ENCODE measurements around the gene CLHC1.

Gene CLHC1

DNA sequence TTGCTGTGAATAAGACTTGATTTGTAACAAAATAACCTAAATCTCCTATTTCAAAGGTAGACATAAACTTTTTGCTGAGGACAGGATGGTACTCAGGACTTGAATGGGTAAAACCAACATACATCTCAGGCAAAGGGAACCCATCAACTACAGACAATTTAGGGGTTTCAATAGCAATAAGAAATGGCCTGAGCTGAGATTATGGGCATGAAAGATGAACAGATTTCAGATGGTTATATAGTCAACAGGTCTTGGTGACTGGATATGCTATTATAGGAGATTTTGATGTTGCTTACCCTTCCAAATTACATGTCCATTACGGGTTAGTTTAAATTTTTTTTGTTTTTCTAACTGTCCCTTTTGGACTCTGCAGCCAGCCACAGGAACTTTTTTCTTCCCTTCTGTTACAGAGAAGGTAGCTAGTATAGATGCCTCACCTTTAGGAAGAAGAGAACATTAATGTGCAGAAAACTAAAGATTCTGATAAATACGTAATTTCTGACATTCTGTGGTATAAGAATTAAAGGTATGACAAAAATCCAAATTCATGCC, 5.0 kb upstream of the CLHC1 start:
- no peak for TF ChIP-seq EZH2 (IDR thresholded peaks at IDR 0.05; ENCODE audit: borderline replicate concordance, low read depth, low read length, severe bottlenecking)
- TF ChIP-seq, protein P1, sequence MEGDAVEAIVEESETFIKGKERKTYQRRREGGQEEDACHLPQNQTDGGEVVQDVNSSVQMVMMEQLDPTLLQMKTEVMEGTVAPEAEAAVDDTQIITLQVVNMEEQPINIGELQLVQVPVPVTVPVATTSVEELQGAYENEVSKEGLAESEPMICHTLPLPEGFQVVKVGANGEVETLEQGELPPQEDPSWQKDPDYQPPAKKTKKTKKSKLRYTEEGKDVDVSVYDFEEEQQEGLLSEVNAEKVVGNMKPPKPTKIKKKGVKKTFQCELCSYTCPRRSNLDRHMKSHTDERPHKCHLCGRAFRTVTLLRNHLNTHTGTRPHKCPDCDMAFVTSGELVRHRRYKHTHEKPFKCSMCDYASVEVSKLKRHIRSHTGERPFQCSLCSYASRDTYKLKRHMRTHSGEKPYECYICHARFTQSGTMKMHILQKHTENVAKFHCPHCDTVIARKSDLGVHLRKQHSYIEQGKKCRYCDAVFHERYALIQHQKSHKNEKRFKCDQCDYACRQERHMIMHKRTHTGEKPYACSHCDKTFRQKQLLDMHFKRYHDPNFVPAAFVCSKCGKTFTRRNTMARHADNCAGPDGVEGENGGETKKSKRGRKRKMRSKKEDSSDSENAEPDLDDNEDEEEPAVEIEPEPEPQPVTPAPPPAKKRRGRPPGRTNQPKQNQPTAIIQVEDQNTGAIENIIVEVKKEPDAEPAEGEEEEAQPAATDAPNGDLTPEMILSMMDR (IDR thresholded peaks at IDR 0.05; ENCODE audit: borderline replicate concordance, extremely low read depth, low read length, poor library complexity, severe bottlenecking), result no peak
- H3K79me2 ChIP-seq (ENCODE audit: insufficient read depth, low read length), result peaks cover 30% of the 10 kb centered on the region
- no peak overlapping the region for H3K4me3 ChIP-seq (ENCODE audit: low read depth in 1 of 2, low read length in 2 of 2)
- H4K20me1 ChIP-seq (ENCODE audit: insufficient read depth, low read length), result peaks cover 7% of the 10 kb centered on the region; the same call in 1 of the 2 replicates
- H3K9ac ChIP-seq (ENCODE audit: low read depth, low read length), result no peak overlapping the region
- peaks cover 60% of the 10 kb centered on the region for H3K36me3 ChIP-seq (ENCODE audit: insufficient read depth, low read length)
- peaks cover 24% of the 10 kb centered on the region for H3K4me1 ChIP-seq (ENCODE audit: insufficient read depth, low read length)
- no peak overlapping the region for H3K27ac ChIP-seq (ENCODE audit: low read length)
- no peak overlapping the region for H2AFZ ChIP-seq (ENCODE audit: low read depth, low read length)
- ATAC-seq (ENCODE audit: insufficient read depth, low read depth), result no peak
- DNase-seq, result no peak
- no peaks in the 10 kb centered on the region for H3K9me3 ChIP-seq (ENCODE audit: insufficient read depth, low read length, severe bottlenecking)
- H3K27me3 ChIP-seq (ENCODE audit: insufficient read depth, low read length, poor library complexity), result no peaks in the 10 kb centered on the region
- no peak overlapping the region for H3K4me2 ChIP-seq (ENCODE audit: insufficient read depth, low read length)

- H3K4me2 ChIP-seq (ENCODE audit: insufficient read depth, low read length), result peak overlapping the region; percentile 70; the same call in 1 of the 2 replicates
- no peak overlapping the region for H3K4me3 ChIP-seq (ENCODE audit: low read depth in 1 of 2, low read length in 2 of 2)
- peaks cover 54% of the 10 kb centered on the region for H3K36me3 ChIP-seq (ENCODE audit: insufficient read depth, low read length)
- DNase-seq (no peak), ATAC-seq (ENCODE audit: insufficient read depth, low read depth) (no peak)
- no peaks in the 10 kb centered on the region for H3K9me3 ChIP-seq (ENCODE audit: insufficient read depth, low read length, severe bottlenecking)
- TF ChIP-seq EZH2 (IDR thresholded peaks at IDR 0.05; ENCODE audit: borderline replicate concordance, low read depth, low read length, severe bottlenecking), result no peak
- TF ChIP-seq, protein P1 (IDR thresholded peaks at IDR 0.05; ENCODE audit: borderline replicate concordance, extremely low read depth, low read length, poor library complexity, severe bottlenecking), result no peak
- no peak overlapping the region for H3K9ac ChIP-seq (ENCODE audit: low read depth, low read length)
- no peak overlapping the region for H3K27ac ChIP-seq (ENCODE audit: low read length)
- H2AFZ ChIP-seq (ENCODE audit: low read depth, low read length), result no peak overlapping the region
- H4K20me1 ChIP-seq (ENCODE audit: insufficient read depth, low read length), result peaks cover 7% of the 10 kb centered on the region; the same call in 1 of the 2 replicates
- H3K79me2 ChIP-seq (ENCODE audit: insufficient read depth, low read length), result peaks cover 41% of the 10 kb centered on the region
- peaks cover 30% of the 10 kb centered on the region for H3K4me1 ChIP-seq (ENCODE audit: insufficient read depth, low read length)
- no peaks in the 10 kb centered on the region for H3K27me3 ChIP-seq (ENCODE audit: insufficient read depth, low read length, poor library complexity)
These were observed 3.8 kb upstream of the CLHC1 start for GRCh38 chr2:55235724-55236538.

- Histone ChIP-seq H3K9me3 (ENCODE audit: insufficient read depth, low read length, severe bottlenecking) (no peaks in the 10 kb centered on the region), H3K27me3 (ENCODE audit: insufficient read depth, low read length, poor library complexity) (no peaks in the 10 kb centered on the region), H3K4me1 (ENCODE audit: insufficient read depth, low read length) (peaks cover 47% of the 10 kb centered on the region), H3K4me3 (ENCODE audit: low read depth in 1 of 2, low read length in 2 of 2) (peak overlapping the region; percentile 89 to 91; a peak in 3 of 4 replicates), H4K20me1 (ENCODE audit: insufficient read depth, low read length) (peaks cover 7% of the 10 kb centered on the region; the same call in 1 of the 2 replicates), H3K4me2 (ENCODE audit: insufficient read depth, low read length) (peak overlapping the region; percentile 70), H3K9ac (ENCODE audit: low read depth, low read length) (peak overlapping the region; percentile 89), H3K27ac (ENCODE audit: low read length) (no peak overlapping the region), H3K79me2 (ENCODE audit: insufficient read depth, low read length) (peaks cover 62% of the 10 kb centered on the region), H3K36me3 (ENCODE audit: insufficient read depth, low read length) (peaks cover 46% of the 10 kb centered on the region), H2AFZ (ENCODE audit: low read depth, low read length) (no peak overlapping the region)
- ATAC-seq (ENCODE audit: insufficient read depth, low read depth) (no peak), DNase-seq (no peak)
- no peak for TF ChIP-seq EZH2 (IDR thresholded peaks at IDR 0.05; ENCODE audit: borderline replicate concordance, low read depth, low read length, severe bottlenecking)
- TF ChIP-seq, protein P1 (IDR thresholded peaks at IDR 0.05; ENCODE audit: borderline replicate concordance, extremely low read depth, low read length, poor library complexity, severe bottlenecking), result no peak
These were observed 1.5 kb upstream of the CLHC1 start for GRCh38 chr2:55233658-55233940.

All from DND-41 (cell line).